GM18505 (cell line): ENCODE results near the gene SMARCA2.
A peak's percentile ranks its signal among the peaks of the same experiment; 100 is the strongest.

Experiments used
- ATAC-seq: cut with Tn5 transposase; IDR thresholded peaks from one replicate; pipeline ENCODE4 v1.9.1; 2021; ENCODE audit not compliant: unreplicated experiment
- POLR2A ChIP-seq: IDR thresholded peaks from 4 replicates; pipeline ENCODE4 v1.6.1; 2011; ENCODE audit warnings: borderline replicate concordance; ENCODE audit not compliant: insufficient read depth, insufficient read length; ENCODE audit errors: extremely low read depth

SMARCA2 gene

GRCh38 chr9:2110036-2110435 lies 94.9 kb downstream of the SMARCA2 start:
- TF ChIP-seq POLR2A: no peak
- ATAC-seq: no peak

- ATAC-seq: no peak
These were observed 100.9 kb downstream of the SMARCA2 start for GRCh38 chr9:2116073-2116472.

GRCh38 chr9:2117527-2117926 lies 102.4 kb downstream of the SMARCA2 start:
- TF ChIP-seq POLR2A: no peak
- ATAC-seq: no peak

More at GRCh38 chr9:2116073-2116472, 100.9 kb downstream of the SMARCA2 start:
- no peak for TF ChIP-seq POLR2A

GRCh38 chr9:2119566-2119965 lies 104.4 kb downstream of the SMARCA2 start:
- no peak for ATAC-seq
- no peak for TF ChIP-seq POLR2A

- ATAC-seq: no peak
These were observed 106.0 kb downstream of the SMARCA2 start for GRCh38 chr9:2120926-2121689.

GRCh38 chr9:2122299-2122698 lies 107.2 kb downstream of the SMARCA2 start:
- no peak for ATAC-seq
- no peak for TF ChIP-seq POLR2A

More at GRCh38 chr9:2120926-2121689, 106.0 kb downstream of the SMARCA2 start:
- no peak for TF ChIP-seq POLR2A

GRCh38 chr9:2125906-2126305 lies 110.8 kb downstream of the SMARCA2 start:
- ATAC-seq: peak; percentile 94
- no peak for TF ChIP-seq POLR2A

GRCh38 chr9:2126331-2126803 lies 111.2 kb downstream of the SMARCA2 start:
- ATAC-seq: no peak
- TF ChIP-seq POLR2A: no peak

- no peak for TF ChIP-seq POLR2A
- ATAC-seq: no peak
These were observed 112.3 kb downstream of the SMARCA2 start for GRCh38 chr9:2127486-2127885.

- TF ChIP-seq POLR2A: no peak
- ATAC-seq: no peak
These were observed 113.0 kb downstream of the SMARCA2 start for GRCh38 chr9:2128141-2128540.

GRCh38 chr9:2128618-2129017 lies 113.5 kb downstream of the SMARCA2 start:
- ATAC-seq: no peak
- no peak for TF ChIP-seq POLR2A

GRCh38 chr9:2130941-2131340 lies 115.8 kb downstream of the SMARCA2 start:
- TF ChIP-seq POLR2A: no peak
- ATAC-seq: no peak

- ATAC-seq: no peak
- TF ChIP-seq POLR2A: no peak
These were observed 117.4 kb downstream of the SMARCA2 start for GRCh38 chr9:2132484-2133082.

GRCh38 chr9:2134391-2134790 lies 119.2 kb downstream of the SMARCA2 start:
- no peak for ATAC-seq
- TF ChIP-seq POLR2A: no peak

GRCh38 chr9:2138646-2139045 lies 123.5 kb downstream of the SMARCA2 start:
- no peak for ATAC-seq
- no peak for TF ChIP-seq POLR2A

- TF ChIP-seq POLR2A: no peak
These were observed 125.6 kb downstream of the SMARCA2 start for GRCh38 chr9:2140600-2141223.

More at GRCh38 chr9:2140600-2141223, 125.6 kb downstream of the SMARCA2 start:
- ATAC-seq: no peak
